NT2/D1 (cell line): ENCODE results near the gene NLE1.

ENCODE experiments used
- YY1 ChIP-seq: IDR thresholded peaks from 2 replicates; pipeline ENCODE4 v1.6.1; 2011; ENCODE audit not compliant: insufficient read length, insufficient read depth
- ZNF274 ChIP-seq: IDR thresholded peaks from 2 replicates; pipeline ENCODE4 v1.6.1; 2011; ENCODE audit warnings: mild to moderate bottlenecking, low read depth, low read length

DNA sequence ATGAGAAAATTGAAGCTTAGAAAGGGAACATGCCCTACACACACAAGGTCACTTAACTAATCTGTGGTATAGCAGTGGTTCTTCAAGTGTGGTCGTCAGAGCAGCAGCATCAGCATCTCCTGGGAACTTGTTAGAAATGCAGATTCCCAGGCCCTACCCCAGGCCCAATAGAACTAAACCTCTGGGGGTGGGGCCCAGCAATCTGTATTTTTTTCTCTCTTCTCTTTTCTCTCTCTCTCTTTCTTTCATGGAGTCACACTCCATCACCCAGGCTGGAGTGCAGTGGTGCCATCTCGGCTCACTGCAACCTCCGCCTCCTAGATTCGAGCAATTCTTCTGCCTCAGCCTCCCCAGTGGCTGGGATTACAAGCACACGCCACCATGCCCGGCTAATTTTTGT lies 3.9 kb downstream of the NLE1 start:
- TF ChIP-seq YY1 = no peak
- TF ChIP-seq ZNF274 = no peak
